Aorta (tissue), 5 donors: Measurements from ENCODE around the gene PRR33. TPM values are rescaled to one million over a fixed set of nuclear protein-coding genes. Genes with fewer than 3 reads are reported as not detected.

Source experiments
- ATAC-seq: fragments of 200-7000 bp; cut with Tn5 transposase; one replicate; pipeline ENCODE4 v1.9.1; 2022; ENCODE audit warnings: moderate library complexity; ENCODE audit not compliant: low FRiP score
- DNase-seq, 2 donors: peaks; one replicate each; pipeline ENCODE4 v3.0.0-alpha.2; 2020
- H3K27ac ChIP-seq, 2 donors: one replicate each; pipeline ENCODE4 v1.5.1; 2013; ENCODE audit warnings: low read length in 2 of 2, mild to moderate bottlenecking in 2 of 2, moderate library complexity in 2 of 2, control low read depth in 1 of 2, inconsistent platforms in 1 of 2, low read depth in 1 of 2
- H3K27me3 ChIP-seq, 2 donors: one replicate each; pipeline ENCODE4 v1.6.1; 2013; ENCODE audit warnings: control low read depth in 1 of 2, low read length in 1 of 2, mild to moderate bottlenecking in 1 of 2, moderate library complexity in 1 of 2; ENCODE audit not compliant: insufficient read depth in 2 of 2, control insufficient read depth in 1 of 2
- H3K36me3 ChIP-seq, 2 donors: one replicate each; pipeline ENCODE4 v1.6.1; 2013; ENCODE audit warnings: control low read depth in 1 of 2, low read length in 1 of 2, mild to moderate bottlenecking in 1 of 2; ENCODE audit not compliant: insufficient read depth in 2 of 2, control insufficient read depth in 1 of 2
- H3K4me1 ChIP-seq, 2 donors: one replicate each; pipeline ENCODE4 v1.6.1; 2013; ENCODE audit warnings: low read length in 2 of 2, control low read depth in 1 of 2, mild to moderate bottlenecking in 1 of 2, moderate library complexity in 1 of 2; ENCODE audit not compliant: insufficient read depth in 2 of 2, control insufficient read depth in 1 of 2
- H3K4me3 ChIP-seq, 2 donors: one replicate each; pipeline ENCODE4 v1.5.1; 2013; ENCODE audit warnings: low read length in 2 of 2, control low read depth in 1 of 2, mild to moderate bottlenecking in 1 of 2
- H3K9me3 ChIP-seq: one replicate; pipeline ENCODE4 v1.6.1; 2013; ENCODE audit warnings: mild to moderate bottlenecking, low read length; ENCODE audit not compliant: control insufficient read depth
- WGBS, 2 donors: extraction: QIAGEN DNeasy Blood & Tissue Kit; methylation state at CpG; one replicate each; pipeline ENCODE4 v1.1.7; 2013; 5-methylcytosine and 5-hydroxymethylcytosine counted together
- intact Hi-C, 2 donors: fragments of 100-400 bp; cut with DNase I; formaldehyde crosslinking; loops; one replicate each; pipeline versions ENCODE4 v1.14.2 to v1.15.0; 2022
- microRNA-seq, 2 donors: library from miRNA; unstranded; fragments of <30 nt; microRNA quantifications; one replicate each; pipeline ENCODE4 v1.2.0, GENCODE V29; 2020
- polyA plus RNA-seq, 2 donors: library from polyadenylated mRNA; stranded (reverse); fragments of 200-250 nt; gene quantifications; one replicate each; pipeline ENCODE4 v1.2.3, GENCODE V29; 2013
- total RNA-seq, 2 donors: library from RNA; stranded (reverse); fragmentation: NEBNext Ultra II Directional; extraction: Animal tissue kit (Norgen Biotek cat#: 25700); gene quantifications; one replicate each; pipeline ENCODE4 v1.2.1, GENCODE V29; 2021
- donor health status: healthy with polysubstance abuse.
- donor health status: Bipolar disorder and iron deficiency.
- donor health status: DM: no; HTN: no; CAD: no.
- donor health status: DM: no; HTN: no; CAD: no.
- donor health status: DM: yes; HTN: yes; CAD: no.

The PRR33 gene
- total and polyA plus RNA-seq, 4 donors: not detected

- Histone ChIP-seq H3K4me3 (no peak overlapping the region), H3K27me3 (no peaks in the 10 kb centered on the region), H3K4me1 (no peaks in the 10 kb centered on the region), H3K9me3 (no peaks in the 10 kb centered on the region), H3K27ac (no peak overlapping the region), H3K36me3 (no peaks in the 10 kb centered on the region)
- no peak for DNase-seq
- no peak for ATAC-seq
- intact Hi-C loops: loop anchor here (5.0 kb wide), 3 partner anchors 38 to 313 kb away; partner anchors contain the start of gene TNNT3 (in 1 of the 2)
- WGBS, 2 donors: 88 to 90% methylated on average over 12 of the region's 12 CpGs
Observed at GRCh38 chr11:1839204-1839923, 52.3 kb downstream of the PRR33 start.

- Histone ChIP-seq H3K9me3 (no peaks in the 10 kb centered on the region), H3K4me1 (no peaks in the 10 kb centered on the region), H3K27me3 (no peaks in the 10 kb centered on the region), H3K27ac (no peak within 1 kb of the TSS), H3K36me3 (no peaks in the 10 kb centered on the region), H3K4me3 (no peak within 1 kb of the TSS)
- DNase-seq (peak; percentile 51 to 76), ATAC-seq (no peak)
- intact Hi-C loops: loop anchor here (5.0 kb wide), 3 partner anchors 39 to 314 kb away; partner anchors contain the start of gene TNNT3 (in 1 of the 2)
- WGBS, 2 donors: 91 to 93% methylated on average over 32 of the region's 32 CpGs
Observed at GRCh38 chr11:1838426-1839144, 53.1 kb downstream of the PRR33 start, which contains the start of gene TNNI2. Gene TNNI2, plus strand, starts transcription at chr11:1838981. Its CDS starts 716 bp downstream, at chr11:1839697.

Small RNA genes within 50 kb of the gene (microRNA-seq; reads per million reads assigned to microRNA genes)
- gene MIR4298 (0 reads per million in 2 donors), gene MIR7847 (0 to 0.99 reads per million in 2 donors)

Other genes starting within 250 kb of the PRR33 start
- not detected for gene KRTAP5-6, start 194.7 kb downstream of the PRR33 start, total RNA-seq
- not detected for gene KRTAP5-6, start 194.7 kb downstream of the PRR33 start, polyA plus RNA-seq
- 10 to 100 TPM; 10.7 to 15.0 TPM for gene IFITM10, start 141.3 kb downstream of the PRR33 start, total RNA-seq
- gene IFITM10, start 141.3 kb downstream of the PRR33 start, polyA plus RNA-seq: 10 to 100 TPM in 1 of 2 donors, 1 to 10 TPM in 1; 1.9 to 47.7 TPM
- gene CTSD, start 128.0 kb downstream of the PRR33 start, total RNA-seq: 100 to 1,000 TPM; 473 to 535 TPM
- gene CTSD, start 128.0 kb downstream of the PRR33 start, polyA plus RNA-seq: 100 to 1,000 TPM; 619 to 646 TPM
- gene SYT8, start 56.9 kb downstream of the PRR33 start, total RNA-seq: under 1 TPM; 0.19 to 0.75 TPM
- 10 to 100 TPM in 1 of 2 donors, 1 to 10 TPM in 1; 6.4 to 14.3 TPM for gene SYT8, start 56.9 kb downstream of the PRR33 start, polyA plus RNA-seq
- 1 to 10 TPM in 1 of 2 donors, under 1 TPM in 1; 0.81 to 2.2 TPM for gene TNNI2, start 52.9 kb downstream of the PRR33 start, total RNA-seq
- gene TNNI2, start 52.9 kb downstream of the PRR33 start, polyA plus RNA-seq: under 1 TPM; 0.75 to 0.82 TPM
- 100 to 1,000 TPM in 1 of 2 donors, 10 to 100 TPM in 1; 45.2 to 128 TPM for gene LSP1, start 38.8 kb downstream of the PRR33 start, total RNA-seq
- 10 to 100 TPM; 12.0 to 40.4 TPM for gene LSP1, start 38.8 kb downstream of the PRR33 start, polyA plus RNA-seq
- 10 to 100 TPM in 1 of 2 donors, 1 to 10 TPM in 1; 8.8 to 54.3 TPM for gene TNNT3, start 27.8 kb upstream of the PRR33 start, total RNA-seq
- 1 to 10 TPM; 3.4 to 3.9 TPM for gene TNNT3, start 27.8 kb upstream of the PRR33 start, polyA plus RNA-seq
- gene MRPL23, start 55.4 kb upstream of the PRR33 start, total RNA-seq: 10 to 100 TPM; 23.4 to 43.9 TPM
- 100 to 1,000 TPM in 1 of 2 donors, 10 to 100 TPM in 1; 82.3 to 143 TPM for gene MRPL23, start 55.4 kb upstream of the PRR33 start, polyA plus RNA-seq
- 1,000 to 10,000 TPM in 1 of 2 donors, 100 to 1,000 TPM in 1; 318 to 1,787 TPM for gene H19, start 105.9 kb upstream of the PRR33 start, total RNA-seq
- 10 to 100 TPM in 1 of 2 donors, 1 to 10 TPM in 1; 4.5 to 18.0 TPM for gene H19, start 105.9 kb upstream of the PRR33 start, polyA plus RNA-seq
- gene IGF2, start 247.5 kb upstream of the PRR33 start, total RNA-seq: 100 to 1,000 TPM in 1 of 2 donors, 10 to 100 TPM in 1; 83.5 to 620 TPM
- 1 to 10 TPM in 1 of 2 donors, under 1 TPM in 1; 0.67 to 1.8 TPM for gene IGF2, start 247.5 kb upstream of the PRR33 start, polyA plus RNA-seq